Right ventricle myocardium superior (tissue), 1 donor: ENCODE data around the gene ABLIM2. TPM values are rescaled to one million over a fixed set of nuclear protein-coding genes. Genes with fewer than 3 reads are reported as not detected.

Experiments
- ATAC-seq: fragments of 200-7000 bp; cut with Tn5 transposase; one replicate; pipeline ENCODE4 v1.9.1; 2020; ENCODE audit warnings: mild to moderate bottlenecking; ENCODE audit not compliant: poor library complexity
- DNase-seq: peaks from one replicate; pipeline ENCODE4 v3.0.0-alpha.2; 2020
- intact Hi-C: fragments of 100-400 bp; cut with DNase I; formaldehyde crosslinking; loops from one replicate; pipeline ENCODE4 v1.11.2; 2022
- total RNA-seq: library from RNA; stranded (reverse); fragmentation: NEBNext Ultra II Directional; extraction: Animal tissue kit (Norgen Biotek cat#: 25700); gene quantifications from one replicate; pipeline ENCODE4 v1.2.1, GENCODE V29; 2021
- donor health status: DM: no; HTN: yes; CAD: no; lungs with severe emphysema.

The ABLIM2 gene
- total RNA-seq, 1 donor from 2014 or later = 26.8 TPM

- ATAC-seq (no peak), DNase-seq (no peak)
- intact Hi-C loops = loop anchor here (10.0 kb wide), 1 partner anchor 56 kb away; no protein-coding TSS in a partner anchor
These were observed 20.5 kb upstream of the ABLIM2 start for GRCh38 chr4:8179074-8179473.

GRCh38 chr4:8177956-8178355 lies 19.3 kb upstream of the ABLIM2 start:
- no peak for DNase-seq
- ATAC-seq = no peak
- intact Hi-C loops = loop anchor here (10.0 kb wide), 1 partner anchor 57 kb away; no protein-coding TSS in a partner anchor

- intact Hi-C loops = loop anchor here (10.0 kb wide), 1 partner anchor 57 kb away; no protein-coding TSS in a partner anchor
- ATAC-seq = no peak
- DNase-seq = no peak
These were observed 18.9 kb upstream of the ABLIM2 start for GRCh38 chr4:8177552-8177951.

- DNase-seq (peak; percentile 69), ATAC-seq (peak; percentile 84)
- intact Hi-C loops = loop anchor here (10.0 kb wide), 1 partner anchor 58 kb away; no protein-coding TSS in a partner anchor
These were observed 18.2 kb upstream of the ABLIM2 start for GRCh38 chr4:8176547-8177399.

- intact Hi-C loops = loop anchor here (10.0 kb wide), 1 partner anchor 59 kb away; no protein-coding TSS in a partner anchor
- DNase-seq (no peak), ATAC-seq (no peak)
These were observed 17.1 kb upstream of the ABLIM2 start for GRCh38 chr4:8175686-8176085.

- intact Hi-C loops = loop anchor here (10.0 kb wide), 1 partner anchor 60 kb away; no protein-coding TSS in a partner anchor
- DNase-seq (no peak), ATAC-seq (no peak)
These were observed 16.4 kb upstream of the ABLIM2 start for GRCh38 chr4:8174970-8175369.

- intact Hi-C loops = loop anchor here (10.0 kb wide), 1 partner anchor 61 kb away; no protein-coding TSS in a partner anchor
- no peak for ATAC-seq
- DNase-seq = no peak
These were observed 15.1 kb upstream of the ABLIM2 start for GRCh38 chr4:8173492-8174242.

- no peak for ATAC-seq
- no peak for DNase-seq
- intact Hi-C loops = loop anchor here (10.0 kb wide), 1 partner anchor 63 kb away; no protein-coding TSS in a partner anchor
These were observed 13.6 kb upstream of the ABLIM2 start for GRCh38 chr4:8171984-8172924.

- no peak for DNase-seq
- intact Hi-C loops = loop anchor here (10.0 kb wide), 1 partner anchor 64 kb away; no protein-coding TSS in a partner anchor
- no peak for ATAC-seq
These were observed 12.7 kb upstream of the ABLIM2 start for GRCh38 chr4:8171266-8171665.

- ATAC-seq (no peak), DNase-seq (no peak)
- intact Hi-C loops = loop anchor here (10.0 kb wide), 1 partner anchor 64 kb away; no protein-coding TSS in a partner anchor
These were observed 11.7 kb upstream of the ABLIM2 start for GRCh38 chr4:8170341-8170740.

GRCh38 chr4:8169763-8170162 lies 11.2 kb upstream of the ABLIM2 start:
- intact Hi-C loops = loop anchor here (10.0 kb wide), 2 partner anchors 65 to 245 kb away; no protein-coding TSS in a partner anchor
- ATAC-seq (no peak), DNase-seq (no peak)

- intact Hi-C loops = loop anchor here (10.0 kb wide), 1 partner anchor 246 kb away; no protein-coding TSS in a partner anchor
- ATAC-seq (no peak), DNase-seq (no peak)
These were observed 10.4 kb upstream of the ABLIM2 start for GRCh38 chr4:8168832-8169598.

GRCh38 chr4:8168232-8168631 lies 9.6 kb upstream of the ABLIM2 start:
- DNase-seq (no peak), ATAC-seq (no peak)
- intact Hi-C loops = loop anchor here (10.0 kb wide), 1 partner anchor 247 kb away; no protein-coding TSS in a partner anchor

- ATAC-seq (peak; percentile 68), DNase-seq (no peak)
- intact Hi-C loops = loop anchor here (10.0 kb wide), 1 partner anchor 247 kb away; no protein-coding TSS in a partner anchor
These were observed 9.2 kb upstream of the ABLIM2 start for GRCh38 chr4:8167815-8168214.

GRCh38 chr4:8167291-8167690 lies 8.7 kb upstream of the ABLIM2 start:
- intact Hi-C loops = loop anchor here (10.0 kb wide), 1 partner anchor 248 kb away; no protein-coding TSS in a partner anchor
- no peak for DNase-seq
- ATAC-seq = peak; percentile 25

GRCh38 chr4:8165374-8165896 lies 6.8 kb upstream of the ABLIM2 start:
- DNase-seq (no peak), ATAC-seq (peak; percentile 21)
- intact Hi-C loops = loop anchor here (10.0 kb wide), 1 partner anchor 249 kb away; no protein-coding TSS in a partner anchor

GRCh38 chr4:8164687-8165086 lies 6.1 kb upstream of the ABLIM2 start:
- DNase-seq = no peak
- intact Hi-C loops = loop anchor here (10.0 kb wide), 1 partner anchor 250 kb away; no protein-coding TSS in a partner anchor
- no peak for ATAC-seq
